Melanocyte of skin (primary cell): ENCODE measurements around the gene RABEP1. TPM values are rescaled to one million over a fixed set of nuclear protein-coding genes. Genes with fewer than 3 reads are reported as not detected.

Source experiments
- total RNA-seq, 2 donors: library from RNA; depleted of rRNA; stranded (reverse); fragments of >200 nt; gene quantifications; 2 replicates each; pipeline ENCODE4 v1.2.3, GENCODE V29; 2012

RABEP1 gene
- 10 to 100 TPM; 35.4 to 35.6 TPM for total RNA-seq

DNA sequence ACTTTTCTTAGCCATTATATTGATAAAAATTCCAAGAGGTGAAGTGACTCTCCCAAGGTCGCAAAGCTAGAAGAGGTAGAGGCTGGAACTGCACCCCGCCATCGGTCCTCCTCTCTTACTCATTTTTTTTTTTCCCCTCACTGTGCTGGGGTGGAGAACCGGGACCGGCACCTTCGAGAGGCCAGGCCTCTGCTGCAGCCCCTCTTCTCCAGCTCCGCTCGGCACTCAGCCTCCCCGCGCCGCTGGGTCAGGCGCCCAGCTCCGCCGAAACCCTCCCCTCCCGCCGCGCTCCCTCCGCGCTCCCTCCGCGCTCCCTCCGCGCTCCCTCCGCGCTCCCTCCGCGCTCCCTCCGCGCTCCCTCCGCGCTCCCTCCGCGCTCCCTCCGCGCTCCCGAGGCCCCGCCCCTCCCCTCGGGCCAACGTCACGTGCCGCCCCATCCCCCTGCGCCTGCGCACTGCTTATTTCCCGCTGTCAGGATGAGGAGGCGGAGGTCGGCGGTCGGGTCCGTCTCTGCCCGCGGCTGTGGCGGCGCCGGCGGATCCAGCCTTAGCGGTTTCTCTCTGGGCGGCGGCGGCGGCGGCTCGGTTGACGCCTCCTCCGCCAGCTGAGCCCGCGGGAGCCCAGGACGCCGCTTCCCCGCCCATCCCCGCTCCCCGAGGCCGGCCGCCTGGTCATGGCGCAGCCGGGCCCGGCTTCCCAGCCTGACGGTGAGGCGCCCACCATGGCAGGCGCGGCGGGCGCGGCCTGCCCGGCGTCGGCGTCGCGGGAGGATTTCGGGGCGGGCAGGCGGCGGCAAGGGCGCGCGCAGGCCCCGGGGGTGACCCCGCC is at the start of gene RABEP1:
TSS of gene RABEP1 (plus strand) at position 471 of the 828 bp plus-strand sequence. CDS start at position 674, 203 bp downstream.

GRCh38 chr17:5234645-5235576 is 47.2 kb upstream of the RABEP1 start, which contains the start of gene SCIMP:
SCIMP (minus strand) TSS chr17:5234860; CDS start chr17:5234755, 105 bp downstream.

DNA sequence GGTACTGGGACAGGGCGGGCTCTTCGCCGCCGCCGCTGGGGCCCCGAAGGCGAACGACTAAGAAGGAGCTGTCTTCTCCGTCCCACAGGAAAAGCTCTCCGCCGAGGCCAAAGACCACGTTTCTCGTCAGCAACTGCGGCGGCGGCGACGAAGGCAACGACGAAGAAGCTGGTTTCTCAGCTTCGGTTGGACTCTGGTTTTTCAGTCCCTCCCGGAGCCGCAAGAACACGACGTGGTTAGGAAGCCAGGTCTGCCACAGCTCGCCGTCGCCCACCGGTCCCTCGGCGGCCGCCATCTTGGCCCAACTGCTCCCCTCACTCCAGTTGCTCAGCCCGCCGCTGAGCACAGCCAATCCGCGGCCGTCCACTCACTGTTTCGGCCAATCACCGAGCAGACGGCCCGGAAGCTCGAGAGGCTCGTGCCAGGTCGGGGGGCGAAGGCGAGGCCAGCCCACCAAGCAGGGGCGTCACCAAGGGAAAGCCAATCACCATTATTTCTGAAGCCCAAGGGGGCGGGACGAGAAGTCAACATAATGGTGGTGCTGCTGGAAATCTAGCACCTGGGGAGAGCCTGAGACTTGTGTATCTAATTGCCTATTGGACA is 137.4 kb downstream of the RABEP1 start, which contains the start of gene NUP88:
TSS of gene NUP88 (minus strand) at position 307 of the 603 bp plus-strand sequence. CDS start at position 295, 12 bp downstream.

DNA sequence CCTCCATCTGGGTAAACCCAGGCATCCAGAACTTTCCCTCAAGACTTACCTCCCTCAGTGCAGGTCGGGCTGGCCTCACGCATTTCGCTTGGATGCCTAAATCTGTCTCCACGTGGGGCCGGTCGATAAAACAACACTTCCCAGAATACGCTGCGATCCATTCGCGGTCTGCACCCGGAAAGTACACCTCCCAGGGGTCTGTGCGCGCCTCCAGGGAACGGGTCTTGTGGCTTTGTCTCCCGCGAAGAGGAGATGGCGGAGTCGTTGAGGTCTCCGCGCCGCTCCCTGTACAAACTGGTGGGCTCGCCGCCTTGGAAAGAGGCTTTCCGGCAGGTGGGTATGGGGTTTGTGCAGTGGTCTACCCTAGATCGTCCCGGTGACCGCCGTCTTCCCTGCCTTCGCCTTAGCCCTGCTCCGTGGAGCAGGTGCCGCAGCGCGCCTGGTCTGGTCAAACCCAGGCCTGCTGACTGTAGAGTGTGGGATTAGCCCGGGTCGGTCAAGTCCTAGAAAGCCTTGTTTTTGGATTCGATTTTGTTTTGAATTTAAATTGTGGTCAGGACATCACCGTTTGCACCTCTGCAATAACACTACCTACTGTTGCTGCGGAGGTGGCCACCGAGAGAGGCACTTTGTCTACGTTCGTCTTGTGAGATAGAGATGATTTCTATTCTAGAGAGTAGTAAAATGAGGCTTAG is 138.0 kb downstream of the RABEP1 start, which contains the start of gene RPAIN:
TSS of gene RPAIN (plus strand) at position 224 of the 695 bp plus-strand sequence. CDS start at position 253, 29 bp downstream.

Other genes starting within 250 kb of the RABEP1 start
- not detected for gene SLC52A1, start 246.9 kb upstream of the RABEP1 start, total RNA-seq
- 1 to 10 TPM in 1 of 2 donors, under 1 TPM in 1; 0.67 to 1.7 TPM for gene ZFP3, start 203.8 kb upstream of the RABEP1 start, total RNA-seq
- 1 to 10 TPM; 5.2 to 8.7 TPM for gene ZNF232, start 170.4 kb upstream of the RABEP1 start, total RNA-seq
- not detected for gene USP6, start 166.3 kb upstream of the RABEP1 start, total RNA-seq
- gene ZNF594, start 90.4 kb upstream of the RABEP1 start, total RNA-seq: 10 to 100 TPM; 11.4 to 14.3 TPM
- not detected for gene SCIMP, start 47.4 kb upstream of the RABEP1 start, total RNA-seq
- gene NUP88, start 137.4 kb downstream of the RABEP1 start, total RNA-seq: 100 to 1,000 TPM in 1 of 2 donors, 10 to 100 TPM in 1; 54.7 to 102 TPM
- gene RPAIN, start 137.9 kb downstream of the RABEP1 start, total RNA-seq: 10 to 100 TPM; 28.2 to 37.3 TPM
- 100 to 1,000 TPM; 178 to 431 TPM for gene C1QBP, start 156.9 kb downstream of the RABEP1 start, total RNA-seq
- gene DHX33, start 186.7 kb downstream of the RABEP1 start, total RNA-seq: 10 to 100 TPM; 26.8 to 45.0 TPM
- gene DERL2, start 203.9 kb downstream of the RABEP1 start, total RNA-seq: 10 to 100 TPM; 21.3 to 30.6 TPM
- gene MIS12, start 204.3 kb downstream of the RABEP1 start, total RNA-seq: 10 to 100 TPM; 11.4 to 18.6 TPM